K562 (cell line): ENCODE data around the gene SYT7.

Experiments used
- KLF16 ChIP-seq: IDR thresholded peaks from 2 replicates; pipeline ENCODE4 v1.6.1; 2016; ENCODE audit warnings: antibody characterized with exemption
- RFX7 ChIP-seq: fragments of 250-450 bp; sonication (Bioruptor Pico); IDR thresholded peaks from 2 replicates; pipeline ENCODE4 v1.5.1; 2021; ENCODE audit warnings: mild to moderate bottlenecking
- ZNF140 ChIP-seq: fragments of 250-450 bp; sonication (Bioruptor Pico); IDR thresholded peaks from 2 replicates; pipeline ENCODE4 v1.8.0; 2021; ENCODE audit warnings: moderate library complexity, mild to moderate bottlenecking, inconsistent platforms

- TF ChIP-seq KLF16 (no peak), RFX7 (no peak), ZNF140 (CRISPR knock-in tag) (no peak)
Measured at GRCh38 chr11:61491736-61492395, 89.0 kb downstream of the SYT7 start.
